GM18867 (cell line): Measurements from ENCODE around the gene FRMD4A.

Source experiments
- ATAC-seq: cut with Tn5 transposase; IDR thresholded peaks from one replicate; pipeline ENCODE4 v1.9.1; 2021; ENCODE audit warnings: mild to moderate bottlenecking, moderate library complexity; ENCODE audit not compliant: unreplicated experiment

FRMD4A gene

DNA sequence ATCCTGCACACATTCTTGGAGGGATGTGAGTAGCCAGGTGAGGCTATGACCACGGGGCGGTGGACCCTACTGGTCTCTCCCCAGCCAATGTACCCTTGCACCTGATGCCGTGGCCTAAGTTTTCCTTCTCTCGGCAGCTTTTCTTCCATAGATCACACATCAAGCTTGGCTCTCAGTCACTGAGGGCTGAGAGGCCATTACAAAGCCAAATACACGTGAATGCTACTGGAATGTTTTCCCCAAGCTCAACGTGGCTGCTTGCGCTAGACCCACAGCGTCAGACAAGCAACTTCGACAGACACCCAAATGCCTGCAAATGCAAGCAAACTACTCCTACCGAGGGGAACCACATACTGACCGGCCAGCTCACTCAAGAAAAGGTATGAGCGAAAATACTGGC is 660.8 kb downstream of the FRMD4A start:
- no peak for ATAC-seq

DNA sequence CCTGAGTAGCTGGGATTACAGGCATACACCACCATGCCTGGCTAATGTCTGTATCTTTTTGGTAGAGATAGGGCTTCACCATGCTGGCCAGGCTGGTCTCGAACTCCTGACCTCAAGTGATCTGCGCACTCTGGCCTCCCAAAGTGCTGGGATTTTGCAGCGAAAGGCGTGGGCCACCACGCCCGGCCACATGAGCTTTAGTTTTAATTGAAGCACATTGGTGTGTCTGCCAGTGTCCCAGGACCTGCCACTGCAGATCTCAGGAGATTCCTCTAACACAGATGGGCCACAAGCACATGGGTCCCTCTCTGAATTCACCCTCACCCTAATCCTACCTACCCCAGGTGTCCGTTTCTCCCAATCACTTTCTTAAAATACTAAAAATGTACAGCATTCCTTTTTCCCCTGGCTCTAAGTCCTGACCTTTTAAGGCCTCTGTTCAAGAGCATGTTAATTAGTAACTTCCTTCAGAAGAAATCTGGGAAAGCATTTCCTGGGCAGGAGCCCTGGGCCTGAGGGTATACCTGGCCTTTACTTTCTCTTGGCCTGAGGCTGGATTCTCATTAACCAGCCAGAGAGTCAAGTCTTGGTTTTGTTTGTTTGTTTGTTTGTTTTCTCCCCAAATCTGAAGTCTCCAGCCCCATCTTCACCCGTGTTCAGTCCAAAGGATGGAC is 661.4 kb downstream of the FRMD4A start:
- ATAC-seq = no peak

DNA sequence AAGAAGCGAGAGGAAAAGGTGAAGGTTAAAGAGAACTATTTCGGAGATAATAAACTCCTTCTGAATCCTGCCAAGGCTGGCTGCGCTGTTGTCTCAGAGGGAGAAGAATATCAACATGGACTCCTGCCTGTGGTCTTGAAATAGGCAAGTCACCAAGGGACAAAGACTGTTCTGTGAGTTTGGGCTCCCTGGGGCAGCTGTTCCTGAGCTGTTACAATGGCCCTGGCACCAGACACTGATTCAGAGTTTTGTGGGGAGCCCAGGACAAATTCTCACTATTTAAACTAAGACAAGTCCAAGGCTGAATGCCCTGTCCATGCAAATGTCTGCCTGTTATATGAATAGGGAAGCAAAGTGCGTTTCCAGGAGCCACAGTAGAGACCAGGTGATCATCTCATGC is 662.6 kb downstream of the FRMD4A start:
- no peak for ATAC-seq

DNA sequence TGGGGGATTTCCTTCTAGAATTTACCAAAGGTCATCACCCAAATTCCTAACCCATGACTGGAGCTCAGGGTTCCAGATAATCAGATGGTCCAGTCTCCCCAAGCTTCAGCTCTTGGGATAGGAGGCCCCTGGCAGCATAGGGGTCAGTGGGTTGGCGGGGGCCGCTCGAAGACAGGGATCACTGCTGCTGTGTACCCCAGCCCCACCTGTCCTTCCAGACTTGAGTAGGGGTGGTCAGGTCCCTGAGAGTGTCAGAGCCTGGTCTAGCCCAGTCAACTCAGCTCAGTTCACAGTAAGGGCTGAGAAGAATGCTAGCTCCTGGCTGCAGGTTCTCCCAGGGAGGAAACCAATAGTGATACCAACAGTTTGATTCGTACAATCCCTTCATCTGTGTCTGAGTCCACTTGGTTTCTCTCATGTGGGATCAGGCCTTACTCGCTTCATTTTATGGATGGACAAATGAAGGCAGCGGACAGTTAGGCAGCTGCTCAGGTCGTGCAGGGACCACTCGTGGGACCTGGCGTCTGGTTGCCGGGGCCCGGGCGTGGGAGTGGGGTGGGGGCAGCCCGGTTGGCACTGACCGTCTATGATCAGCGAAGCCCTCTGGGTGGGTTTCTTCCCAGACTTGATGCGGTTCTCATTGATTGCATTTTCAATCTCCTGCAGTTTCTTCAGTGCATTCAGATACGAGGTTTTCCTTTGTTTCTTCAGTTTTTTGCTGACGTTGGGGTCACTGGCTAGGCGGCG is 665.0 kb downstream of the FRMD4A start:
- no peak for ATAC-seq

DNA sequence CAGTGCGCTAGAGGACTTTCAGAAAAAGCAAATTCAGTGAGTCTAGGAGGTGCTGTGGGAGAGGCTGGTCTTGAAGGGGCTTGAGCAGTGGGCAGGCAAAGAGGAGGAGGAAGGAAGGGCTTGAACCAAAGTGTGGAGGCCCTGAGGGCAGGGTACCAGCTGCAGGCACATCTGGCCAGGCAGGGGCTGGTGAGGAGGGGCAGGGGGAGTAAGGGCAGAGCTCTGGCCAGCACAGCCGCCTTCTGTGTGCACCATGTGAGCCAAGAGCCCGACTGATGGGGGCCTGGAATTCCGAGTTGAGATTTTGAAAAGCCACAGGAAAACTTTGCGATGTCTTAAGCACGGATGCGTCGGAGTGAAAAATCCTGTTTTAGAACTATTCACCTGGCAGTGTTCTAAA is 669.5 kb downstream of the FRMD4A start:
- ATAC-seq = no peak

DNA sequence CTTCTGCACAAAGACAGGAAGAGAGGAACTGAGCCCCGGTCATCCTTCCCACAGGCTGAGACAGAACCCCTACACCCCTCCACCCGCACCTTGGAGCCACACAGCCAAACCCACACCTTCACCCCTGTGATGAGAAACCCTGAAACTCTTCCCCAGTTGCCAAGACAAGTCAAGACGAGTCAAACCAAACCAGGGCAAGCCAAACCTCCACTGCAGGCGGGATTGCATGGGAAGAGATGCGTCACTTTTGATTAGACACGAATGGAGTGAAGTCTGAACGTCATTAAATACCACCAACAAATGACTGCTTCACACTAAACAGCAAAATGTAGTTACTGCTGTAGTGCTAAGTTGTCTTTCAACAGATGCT is 670.2 kb downstream of the FRMD4A start:
- ATAC-seq = peak; percentile 27

DNA sequence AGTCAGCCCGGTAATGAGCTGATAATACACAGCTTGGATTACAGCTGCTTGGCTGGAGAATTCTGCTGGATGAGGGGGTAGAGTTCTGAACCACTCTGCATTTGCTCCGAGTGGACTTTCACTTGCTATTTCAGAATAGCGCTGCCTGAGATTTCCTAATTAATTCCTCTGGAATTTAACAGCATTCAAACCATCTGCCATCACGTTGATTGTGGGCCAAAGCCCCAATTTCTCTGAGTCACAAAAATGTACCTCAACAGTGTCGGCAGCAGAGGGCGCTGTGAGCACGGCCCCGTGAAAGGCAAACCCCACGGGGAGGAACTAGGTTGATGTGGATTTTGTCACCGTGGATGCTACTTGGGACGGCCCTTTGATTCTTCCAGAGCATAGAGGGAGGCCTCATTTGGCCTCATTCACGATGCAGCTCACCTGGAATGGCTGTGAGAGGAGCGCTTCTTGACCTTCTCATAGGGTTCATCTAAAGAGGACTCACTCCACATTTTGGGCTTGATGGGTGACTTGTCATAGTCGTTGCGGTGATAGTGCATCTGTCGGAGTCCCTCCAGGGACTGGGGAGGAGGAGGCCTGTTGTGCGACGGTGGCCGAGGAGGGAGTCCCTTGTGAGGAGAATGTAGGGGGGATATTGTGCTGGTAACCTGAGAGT is 670.7 kb downstream of the FRMD4A start:
- ATAC-seq = peak; percentile 56

DNA sequence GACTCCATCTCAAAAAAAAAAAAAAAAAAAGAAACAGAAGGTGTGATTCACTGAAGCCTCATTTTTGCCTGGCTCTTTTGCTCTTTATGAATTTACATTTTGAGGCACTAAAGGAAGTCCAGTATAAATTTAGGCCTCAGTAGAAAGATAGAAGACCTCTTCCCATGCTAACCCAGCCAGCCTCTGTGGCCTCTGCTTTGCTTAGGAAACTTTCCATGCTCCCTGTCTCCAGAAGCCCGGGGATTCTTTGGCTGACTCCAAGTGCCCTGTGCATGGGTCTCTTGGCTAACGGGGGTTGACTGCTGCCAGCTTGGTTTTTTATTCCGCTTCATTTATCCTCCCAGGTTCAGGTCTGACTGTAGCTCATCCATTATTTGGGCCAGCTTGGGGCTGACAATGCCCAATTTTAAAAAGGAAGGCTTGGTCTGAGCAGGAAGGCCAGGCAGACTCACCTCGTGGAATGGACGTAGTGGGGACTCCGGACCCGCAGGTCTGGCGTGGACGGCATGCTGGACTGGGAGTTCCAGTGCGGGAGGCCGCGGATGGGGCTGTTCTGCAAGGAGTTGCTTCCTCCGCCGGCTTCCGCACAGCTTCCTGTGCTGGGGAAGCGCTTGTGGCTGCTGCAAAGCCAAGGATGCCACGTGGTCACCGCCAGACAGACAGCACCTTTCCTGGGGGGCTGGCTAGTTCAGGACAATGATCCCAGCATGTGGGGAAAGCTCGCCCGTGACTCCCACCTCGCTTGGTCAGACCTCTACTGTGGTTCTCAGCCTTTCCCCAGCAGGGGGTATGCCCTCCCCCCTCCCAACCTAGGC is 671.6 kb downstream of the FRMD4A start:
- no peak for ATAC-seq

DNA sequence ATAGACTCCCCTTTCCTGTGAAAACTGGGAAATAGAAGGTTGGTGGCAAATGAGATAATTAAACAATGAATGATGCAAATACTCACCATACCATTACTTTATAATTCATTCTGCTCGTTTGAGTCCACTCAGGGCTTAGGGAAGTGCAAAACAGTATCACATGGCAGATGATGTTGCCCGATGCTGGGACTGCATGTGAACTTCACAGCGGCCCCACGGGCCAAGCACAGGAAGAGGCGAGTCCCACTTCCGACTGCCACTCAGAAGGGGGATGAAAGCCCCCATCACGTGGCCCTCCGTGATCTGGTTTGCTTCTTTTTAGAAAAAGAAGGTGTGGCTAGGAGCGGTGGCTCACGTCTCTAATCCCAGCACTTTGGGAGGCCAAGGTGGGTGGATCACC is 672.5 kb downstream of the FRMD4A start:
- ATAC-seq = no peak

DNA sequence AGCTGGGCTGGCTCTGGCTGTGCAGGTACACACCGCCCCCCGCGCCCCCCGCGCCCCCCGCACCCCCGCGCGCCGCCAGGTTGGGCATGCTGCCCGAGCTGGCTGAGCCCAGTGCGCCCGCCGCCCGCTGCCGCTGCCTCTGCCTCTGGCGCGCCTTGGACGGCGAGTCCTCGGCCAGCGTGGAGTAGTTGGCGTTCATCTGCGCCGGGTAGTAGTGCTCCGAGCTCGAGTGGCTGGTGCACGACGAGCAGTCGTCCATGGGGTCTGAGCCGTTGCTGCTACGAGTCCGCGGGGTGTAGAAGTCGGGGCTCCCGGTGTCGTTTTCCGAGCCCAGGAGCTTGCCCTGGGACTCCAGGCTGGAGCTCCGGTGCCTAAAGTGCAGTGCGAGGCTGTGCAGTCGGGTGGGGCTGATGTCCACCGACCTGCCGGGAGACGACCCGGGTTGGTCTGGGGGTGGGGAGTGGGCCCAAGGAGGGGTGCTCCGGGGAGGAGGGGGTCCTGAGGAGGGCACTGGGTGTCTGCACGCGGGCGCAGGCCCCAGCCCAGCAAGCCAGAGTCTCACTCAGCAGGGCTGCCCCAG is 673.5 kb downstream of the FRMD4A start:
- no peak for ATAC-seq

DNA sequence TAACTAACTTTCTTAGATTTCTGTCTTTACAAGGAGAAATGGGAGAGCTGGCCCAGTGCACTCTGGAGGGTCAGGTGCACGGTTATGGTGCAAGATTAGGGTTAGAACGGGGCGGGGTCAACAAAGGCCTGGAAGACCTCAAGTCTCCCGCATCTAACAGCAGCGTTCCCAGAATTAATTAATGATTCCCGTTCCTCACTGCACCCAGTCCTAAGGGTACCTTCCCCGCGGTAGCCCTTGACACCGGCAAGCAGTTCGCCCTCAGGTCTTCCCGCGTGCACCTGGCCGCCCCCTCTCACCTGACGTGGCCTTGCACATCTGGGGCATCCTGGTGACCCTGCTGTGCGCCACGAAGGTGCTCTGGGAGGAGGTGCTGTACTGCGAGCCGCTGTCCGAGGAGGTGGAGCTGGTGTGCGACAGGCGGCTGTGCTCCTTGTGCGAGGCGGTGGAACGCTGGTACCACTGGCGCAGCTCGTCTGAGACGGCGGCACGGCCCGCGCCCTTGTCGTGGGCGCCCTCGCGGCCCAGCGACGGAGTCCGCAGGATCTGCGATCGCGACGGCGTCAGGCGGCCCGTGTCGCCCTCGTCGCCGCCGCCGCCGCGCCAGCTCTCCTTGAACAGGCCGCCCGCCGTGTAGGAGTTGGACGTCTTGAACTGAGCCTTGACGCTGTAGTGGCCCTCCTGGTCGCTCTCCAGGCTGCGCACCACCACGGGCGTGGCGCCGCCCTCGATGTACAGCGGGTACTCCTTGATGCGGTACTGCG is 674.2 kb downstream of the FRMD4A start:
- ATAC-seq = no peak

DNA sequence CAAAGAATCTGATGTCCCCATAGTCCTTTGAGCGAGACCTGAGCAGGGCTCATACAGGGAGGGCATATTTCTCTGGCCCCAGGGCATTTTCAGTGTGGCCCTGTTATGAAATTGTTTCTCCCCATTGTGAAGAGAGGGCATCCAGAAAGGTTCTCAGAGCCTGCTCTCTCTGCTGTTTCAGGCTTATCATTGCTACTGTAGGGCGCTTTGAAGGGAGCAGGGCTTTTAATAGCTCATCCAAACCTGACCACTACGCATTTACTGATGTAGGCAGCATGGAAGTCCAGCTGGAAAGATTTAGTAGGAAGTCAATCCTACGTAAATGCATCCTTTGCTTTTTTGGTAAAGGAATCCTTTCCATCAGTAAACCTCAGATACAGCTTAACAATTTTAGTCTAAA is 675.9 kb downstream of the FRMD4A start:
- no peak for ATAC-seq

DNA sequence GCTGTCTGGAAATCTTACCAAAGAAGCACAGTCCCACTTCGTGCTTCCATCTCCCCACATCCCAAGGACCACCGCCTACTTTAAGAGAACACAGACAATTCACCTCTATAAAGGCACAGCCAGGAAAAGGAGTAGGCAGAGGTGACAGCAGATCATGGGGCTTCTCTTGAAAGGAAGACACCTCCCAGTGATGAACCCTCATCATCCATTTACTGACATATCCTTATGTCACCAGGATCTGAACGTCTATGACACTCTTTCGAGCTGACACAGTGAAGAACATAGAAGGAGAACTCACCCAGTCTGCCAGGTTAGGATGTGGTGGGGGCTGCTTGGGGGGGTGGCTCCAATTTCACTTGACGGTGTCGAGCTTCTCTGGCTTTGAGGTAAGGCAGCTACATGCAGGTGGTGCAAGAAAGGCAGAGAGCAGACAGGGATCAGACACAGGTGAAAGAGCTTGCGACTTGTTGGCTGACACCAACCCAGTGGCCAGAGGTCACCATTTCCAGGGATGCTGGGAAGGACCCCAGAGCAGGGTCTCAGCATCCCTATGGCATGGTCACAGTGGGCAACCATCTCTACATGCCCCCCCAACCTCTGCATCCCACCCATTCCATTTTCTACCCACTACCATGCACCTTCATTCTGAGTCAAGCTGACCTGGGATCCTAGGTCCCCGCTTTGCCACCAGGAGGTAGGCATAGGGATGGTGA is 676.5 kb downstream of the FRMD4A start:
- ATAC-seq = no peak

DNA sequence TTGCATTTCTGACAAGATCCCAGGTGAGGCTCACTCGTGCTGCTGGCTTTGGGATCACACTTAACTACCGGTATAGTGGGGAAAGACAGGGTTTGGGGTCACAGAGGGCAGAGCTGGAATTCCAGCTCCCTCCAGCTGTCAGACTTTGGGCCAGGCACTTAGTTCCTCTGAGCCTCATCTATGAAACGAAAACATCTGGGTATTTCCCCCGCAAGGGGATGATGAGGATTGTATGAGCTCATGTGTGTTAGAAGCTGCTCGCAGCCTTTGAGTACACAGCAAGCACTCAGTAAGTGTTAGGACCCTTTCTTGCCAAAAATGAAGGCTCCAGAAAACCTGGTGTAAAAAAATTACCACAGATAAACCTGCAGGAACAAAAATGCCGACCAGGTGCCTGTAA is 677.9 kb downstream of the FRMD4A start:
- no peak for ATAC-seq

DNA sequence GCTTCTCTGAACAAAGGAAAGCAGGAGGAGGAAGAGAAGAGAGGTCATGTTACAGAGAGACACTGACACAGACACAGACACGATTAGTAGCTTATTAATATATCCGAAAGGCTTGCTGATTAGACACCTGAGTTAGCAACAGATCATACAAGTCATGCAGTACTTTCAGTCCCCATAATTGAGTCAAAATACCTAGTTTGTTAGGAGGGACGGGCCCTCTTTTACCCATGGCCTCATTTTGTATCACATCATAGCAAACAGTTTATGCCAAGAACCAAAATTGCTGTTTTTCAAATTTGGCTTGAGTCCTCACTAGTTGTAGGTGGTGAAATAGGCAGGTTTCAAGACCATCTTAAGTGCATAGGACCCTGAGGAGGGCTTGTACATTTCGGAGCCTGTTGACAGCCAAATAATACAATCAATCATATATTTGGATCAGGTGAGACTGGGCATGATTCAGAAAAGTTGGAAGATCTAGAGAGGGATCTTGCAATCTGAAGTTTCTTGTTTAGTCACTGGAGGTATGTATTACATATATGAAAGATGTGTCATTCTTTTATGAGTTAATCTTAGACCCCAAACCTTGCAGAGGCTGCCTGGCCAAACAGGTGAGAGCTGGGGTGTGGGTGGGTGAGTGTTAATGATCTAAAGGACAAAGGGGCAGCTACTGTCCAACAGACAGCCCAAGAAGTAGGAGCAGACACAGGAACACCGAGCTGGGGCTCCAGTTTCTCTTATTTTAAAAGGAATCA is 678.6 kb downstream of the FRMD4A start:
- no peak for ATAC-seq

DNA sequence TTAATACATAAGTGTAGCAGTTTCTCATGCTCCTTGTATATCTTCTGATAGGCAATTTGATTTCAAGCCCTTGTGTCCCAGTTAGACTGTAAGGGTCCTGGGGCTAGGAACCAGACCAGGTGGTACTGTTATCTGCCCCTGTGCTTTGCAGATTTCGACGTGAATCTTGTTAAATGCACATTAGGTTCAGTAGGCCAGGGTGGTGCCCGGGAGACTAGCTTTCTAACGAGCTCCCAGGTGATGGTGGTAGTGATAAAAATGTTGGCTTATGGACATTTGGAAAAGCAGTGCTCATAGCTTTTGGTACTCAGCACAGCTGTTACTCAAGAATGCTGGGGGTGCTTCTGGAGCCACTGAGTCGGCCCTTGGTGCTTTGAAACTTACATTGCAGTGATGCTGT is 679.8 kb downstream of the FRMD4A start:
- ATAC-seq = no peak

DNA sequence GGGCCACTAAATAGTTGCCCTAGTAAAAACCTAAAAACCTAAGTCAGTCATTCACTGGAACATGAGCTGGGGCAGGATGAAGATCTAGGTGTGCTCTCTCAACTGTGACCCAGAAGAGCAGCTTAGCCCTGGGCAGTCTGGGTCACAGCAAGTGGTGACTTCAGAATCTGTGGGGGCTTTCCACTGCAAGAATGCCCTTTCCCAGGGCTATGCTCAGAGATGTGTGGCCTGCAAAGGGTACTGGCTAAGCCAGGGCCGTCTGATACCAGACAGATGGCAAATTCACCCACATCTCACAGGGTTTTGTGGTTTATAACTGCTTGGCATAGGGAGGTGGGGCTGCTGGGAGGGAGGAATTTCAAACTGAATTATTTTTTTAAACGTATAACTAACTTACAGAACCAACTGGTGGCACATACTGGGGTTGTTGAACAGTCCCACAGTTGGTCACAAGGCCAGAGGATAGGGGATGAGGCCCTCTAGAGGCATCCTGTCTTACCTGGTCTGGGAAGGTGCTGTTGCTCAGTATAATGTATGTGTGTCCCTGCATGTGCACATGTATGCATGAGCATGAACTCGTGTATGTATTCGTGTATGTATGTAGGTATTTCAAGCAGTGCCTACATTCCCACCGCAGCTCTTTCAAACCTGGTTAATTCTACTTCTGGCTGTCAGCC is 680.7 kb downstream of the FRMD4A start:
- no peak for ATAC-seq

DNA sequence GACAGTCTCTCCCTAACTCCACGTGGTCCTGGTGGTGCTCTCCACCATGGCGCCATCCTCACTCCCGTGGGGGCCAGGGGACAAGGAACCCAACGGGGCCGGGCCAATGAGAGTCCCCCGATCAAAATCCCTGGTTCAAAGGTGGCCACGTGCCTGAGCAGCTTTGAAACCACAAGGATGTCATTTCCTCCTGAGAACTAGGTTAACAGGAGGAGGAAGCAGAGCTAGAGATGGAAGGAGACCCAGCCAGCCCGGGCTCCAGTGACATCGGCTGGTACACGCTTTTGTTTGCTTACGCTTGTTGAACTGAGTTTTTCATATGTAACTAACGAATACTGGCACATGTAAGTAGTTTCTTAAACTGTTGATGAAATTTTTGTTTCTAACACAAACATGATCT is 682.3 kb downstream of the FRMD4A start:
- ATAC-seq = no peak
